RCC 7860 (cell line): ENCODE measurements around the gene KCNS1.
"Not testable (repeated sequence)": the region's sequence is repeated elsewhere in the genome, so short reads cannot be mapped to it uniquely, and the experiment has no call there.

ENCODE experiments used
- DNase-seq: peaks from one replicate; pipeline ENCODE4 v3.0.0-alpha.2; 2015; ENCODE audit warnings: low spot score
- FAIRE-seq: peaks from 2 replicates; lab custom pipeline; 2012; peaks lifted over from hg19 to GRCh38; lab: Jason Lieb, UNC

Gene KCNS1

GRCh38 chr20:45100563-45101245, at the start of gene KCNS1:
Gene KCNS1 (minus strand): TSS chr20:45101127. CDS start chr20:45099236, 1,891 bp downstream.
- FAIRE-seq: no peak

GRCh38 chr20:45149062-45149461, 48.1 kb upstream of the KCNS1 start:
- DNase-seq (no peak), FAIRE-seq (no peak)

More at GRCh38 chr20:45100563-45101245, at the start of gene KCNS1:
- DNase-seq: no peak

GRCh38 chr20:45140836-45141235, 39.9 kb upstream of the KCNS1 start:
- FAIRE-seq (no peak), DNase-seq (no peak)

- not testable (repeated sequence) for DNase-seq
These were observed 38.9 kb upstream of the KCNS1 start for GRCh38 chr20:45139733-45140375.

GRCh38 chr20:45138561-45139300, 37.8 kb upstream of the KCNS1 start:
- FAIRE-seq: no peak
- no peak for DNase-seq

More at GRCh38 chr20:45139733-45140375, 38.9 kb upstream of the KCNS1 start:
- not testable (repeated sequence) for FAIRE-seq

- DNase-seq: no peak
- no peak for FAIRE-seq
These were observed 36.0 kb upstream of the KCNS1 start for GRCh38 chr20:45136911-45137310.

GRCh38 chr20:45128099-45128498, 27.2 kb upstream of the KCNS1 start:
- FAIRE-seq: no peak
- DNase-seq: no peak

- no peak for FAIRE-seq
- no peak for DNase-seq
These were observed 23.4 kb upstream of the KCNS1 start, which contains the start of gene WFDC12 for GRCh38 chr20:45124365-45124764. Gene WFDC12 (minus strand): TSS chr20:45124465. CDS start chr20:45124447, 18 bp downstream.

- FAIRE-seq (no peak), DNase-seq (no peak)
These were observed 20.5 kb upstream of the KCNS1 start for GRCh38 chr20:45121388-45121787.

- FAIRE-seq (no peak), DNase-seq (no peak)
These were observed 18.8 kb upstream of the KCNS1 start for GRCh38 chr20:45119556-45120266.

GRCh38 chr20:45118028-45118427, 17.1 kb upstream of the KCNS1 start:
- FAIRE-seq (no peak), DNase-seq (no peak)

- no peak for DNase-seq
These were observed 16.7 kb upstream of the KCNS1 start for GRCh38 chr20:45117581-45117980.

GRCh38 chr20:45115829-45116228, 14.9 kb upstream of the KCNS1 start:
- no peak for DNase-seq
- FAIRE-seq: no peak

More at GRCh38 chr20:45117581-45117980, 16.7 kb upstream of the KCNS1 start:
- no peak for FAIRE-seq

- FAIRE-seq: no peak
- DNase-seq: no peak
These were observed 14.5 kb upstream of the KCNS1 start for GRCh38 chr20:45115386-45115774.

GRCh38 chr20:45114465-45115385, 13.8 kb upstream of the KCNS1 start, which contains the start of gene WFDC5:
Gene WFDC5 (minus strand): TSS chr20:45115174. CDS start chr20:45115083, 91 bp downstream.
- FAIRE-seq (no peak), DNase-seq (no peak)

GRCh38 chr20:45113865-45114264, 12.9 kb upstream of the KCNS1 start:
- FAIRE-seq (no peak), DNase-seq (no peak)

GRCh38 chr20:45112754-45113153, 11.8 kb upstream of the KCNS1 start:
- no peak for DNase-seq
- no peak for FAIRE-seq

- DNase-seq (no peak), FAIRE-seq (no peak)
These were observed 11.0 kb upstream of the KCNS1 start for GRCh38 chr20:45111799-45112471.

- no peak for FAIRE-seq
- no peak for DNase-seq
These were observed 10.4 kb upstream of the KCNS1 start for GRCh38 chr20:45111285-45111684.
